Measurements from ENCODE around the gene ALB.
"Not testable (repeated sequence)": the region's sequence is repeated elsewhere in the genome, so short reads cannot be mapped to it uniquely, and the experiment has no call there.

Gene ALB

DNA sequence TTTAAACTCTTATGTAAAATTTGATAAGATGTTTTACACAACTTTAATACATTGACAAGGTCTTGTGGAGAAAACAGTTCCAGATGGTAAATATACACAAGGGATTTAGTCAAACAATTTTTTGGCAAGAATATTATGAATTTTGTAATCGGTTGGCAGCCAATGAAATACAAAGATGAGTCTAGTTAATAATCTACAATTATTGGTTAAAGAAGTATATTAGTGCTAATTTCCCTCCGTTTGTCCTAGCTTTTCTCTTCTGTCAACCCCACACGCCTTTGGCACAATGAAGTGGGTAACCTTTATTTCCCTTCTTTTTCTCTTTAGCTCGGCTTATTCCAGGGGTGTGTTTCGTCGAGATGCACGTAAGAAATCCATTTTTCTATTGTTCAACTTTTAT is at the start of gene ALB:
ALB (plus strand) TSS at position 246 of the 400 bp plus-strand sequence; CDS start at position 287, 41 bp downstream.
- no peak for DNase-seq

DNA sequence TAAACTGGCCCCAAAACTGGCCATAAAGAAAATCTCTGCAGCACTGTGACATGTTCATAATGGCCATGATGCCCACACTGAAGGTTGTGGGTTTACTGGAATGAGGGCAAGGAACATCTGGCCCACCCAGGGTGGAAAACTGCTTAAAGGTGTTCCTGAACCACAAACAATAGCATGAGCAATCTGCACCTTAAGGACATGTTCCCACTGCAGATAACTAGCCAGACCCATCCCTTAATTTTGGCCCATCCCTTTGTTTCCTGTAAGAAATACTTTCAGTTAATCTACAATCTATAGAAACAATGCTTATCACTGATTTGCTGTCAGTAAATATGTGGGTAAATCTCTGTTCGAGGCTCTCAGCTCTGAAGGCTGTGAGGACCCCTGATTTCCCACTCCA is 46.9 kb upstream of the ALB start:
- not testable (repeated sequence) for DNase-seq

DNA sequence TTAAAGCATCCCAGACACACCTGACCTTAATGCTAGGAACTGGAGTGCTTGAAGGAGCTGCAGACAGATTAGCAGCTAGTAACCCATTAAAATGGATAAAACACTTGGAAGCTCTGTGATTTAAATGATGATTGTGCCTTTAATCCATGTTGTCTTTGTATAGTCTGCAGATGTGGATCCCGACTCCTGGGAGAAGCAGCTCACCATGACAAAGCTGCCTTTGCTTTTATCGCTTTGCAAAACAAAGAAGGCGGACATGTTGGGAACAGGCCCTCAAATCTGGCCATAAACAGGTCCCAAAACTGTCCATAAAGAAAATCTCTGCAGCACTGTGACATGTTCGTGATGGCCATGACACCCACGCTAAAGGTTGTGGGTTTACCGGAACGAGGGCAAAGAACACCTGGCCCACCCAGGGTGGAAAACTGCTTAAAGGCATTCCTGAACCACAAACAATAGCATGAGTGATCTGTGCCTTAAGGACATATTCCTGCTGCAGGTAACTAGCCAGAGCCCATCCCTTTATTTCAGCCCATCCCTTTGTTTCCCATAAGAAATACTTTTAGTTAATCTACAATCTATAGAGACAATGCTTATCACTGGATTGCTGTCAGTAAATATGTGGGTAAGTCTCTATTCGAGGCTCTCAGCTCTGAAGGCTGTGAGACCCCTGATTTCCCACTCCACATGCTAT is 34.4 kb upstream of the ALB start:
- DNase-seq, result not testable (repeated sequence)

DNA sequence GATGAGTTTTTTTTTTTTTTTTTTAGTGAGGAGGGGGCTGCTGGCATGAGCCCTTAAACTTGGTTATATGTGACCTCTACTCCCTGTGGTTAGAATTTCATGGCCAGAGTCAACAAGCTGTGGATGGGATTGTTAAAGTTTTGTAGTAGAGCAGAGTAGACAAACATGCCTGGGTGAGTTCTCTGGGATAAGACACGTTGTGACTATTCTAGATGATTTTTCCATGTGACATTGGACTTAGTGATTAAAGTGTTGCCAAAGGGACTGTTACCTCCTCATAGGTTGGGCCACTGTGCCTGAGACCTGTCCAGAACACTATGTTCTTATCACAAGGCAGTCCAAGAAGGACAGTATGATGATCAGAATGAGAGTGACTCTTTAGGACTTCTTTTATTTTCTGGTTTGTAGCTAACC is 28.8 kb upstream of the ALB start:
- no peak for DNase-seq

DNA sequence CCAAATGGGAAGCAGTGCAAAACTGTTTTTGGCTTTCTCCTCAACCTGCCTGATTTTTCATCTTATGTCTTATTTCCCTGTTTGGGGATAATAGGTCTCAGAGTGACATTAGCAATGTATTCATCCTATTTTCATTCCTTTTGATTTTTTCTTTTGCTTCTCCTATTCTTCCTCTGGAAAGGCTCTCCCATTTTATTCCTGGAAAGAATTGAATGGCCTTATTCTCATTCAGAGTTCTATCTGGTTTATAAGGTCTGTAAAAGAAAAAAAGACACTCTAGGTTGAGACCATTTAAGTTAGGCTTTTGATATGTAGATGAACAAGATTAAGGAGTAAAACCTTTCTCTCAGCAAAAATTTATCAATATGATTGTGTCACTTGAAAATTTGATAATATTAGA is 27.8 kb upstream of the ALB start:
- DNase-seq, result no peak

DNA sequence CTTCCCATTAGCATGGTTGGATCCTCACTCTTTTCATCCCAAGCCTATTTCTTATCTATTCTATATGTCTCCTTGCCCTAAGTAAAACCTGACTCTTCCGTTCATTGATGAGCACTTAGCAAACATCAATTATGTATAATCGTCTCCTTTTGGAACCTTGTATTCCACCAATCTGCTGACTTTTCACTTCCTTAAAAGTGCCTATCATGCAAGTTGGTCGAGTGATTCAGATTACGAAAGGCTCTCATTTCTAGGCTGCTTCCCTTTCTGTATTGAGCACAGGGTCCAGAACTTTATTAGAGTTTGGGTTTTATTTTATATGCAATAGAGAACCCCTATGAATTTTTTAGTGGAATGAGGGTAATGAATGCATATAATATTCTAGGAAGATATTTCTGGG is 27.1 kb upstream of the ALB start:
- no peak for DNase-seq

DNA sequence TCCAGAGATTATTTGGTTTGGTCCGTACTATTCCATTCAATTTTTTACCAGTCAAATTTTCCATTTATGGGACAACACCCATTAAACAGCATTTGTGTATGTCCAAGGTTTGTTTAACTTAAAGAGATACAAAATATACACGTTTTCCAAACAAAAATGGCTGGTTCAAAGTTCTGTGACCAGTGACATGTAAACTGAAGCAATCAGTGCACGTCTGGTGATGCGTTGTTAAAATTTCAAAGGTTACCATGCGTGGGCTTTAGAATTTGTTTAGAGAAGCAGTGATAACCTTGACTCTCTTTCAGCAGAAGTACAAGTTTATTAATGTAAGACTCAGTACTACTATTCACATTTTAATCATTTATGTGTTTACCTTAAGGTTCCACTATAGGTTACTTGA is 25.2 kb upstream of the ALB start:
- no peak for DNase-seq

DNA sequence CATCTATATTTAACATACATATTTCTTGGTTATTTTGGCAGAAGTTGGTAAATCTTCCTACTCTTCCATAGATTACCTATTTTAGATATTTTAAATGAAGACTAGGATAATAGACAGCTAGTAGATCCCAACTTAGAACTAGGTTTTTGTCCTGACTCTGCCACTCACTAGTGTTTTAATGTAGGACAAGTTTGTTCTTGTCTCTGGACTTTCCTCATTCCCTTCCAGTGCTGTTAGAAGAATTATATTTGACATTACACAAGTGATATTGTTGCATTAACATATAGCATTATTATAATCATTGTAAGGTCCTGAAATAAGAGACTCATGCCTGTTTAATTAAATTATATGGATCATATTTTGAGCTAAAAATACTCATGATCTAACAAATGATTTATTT is 24.1 kb upstream of the ALB start:
- DNase-seq, result no peak

DNA sequence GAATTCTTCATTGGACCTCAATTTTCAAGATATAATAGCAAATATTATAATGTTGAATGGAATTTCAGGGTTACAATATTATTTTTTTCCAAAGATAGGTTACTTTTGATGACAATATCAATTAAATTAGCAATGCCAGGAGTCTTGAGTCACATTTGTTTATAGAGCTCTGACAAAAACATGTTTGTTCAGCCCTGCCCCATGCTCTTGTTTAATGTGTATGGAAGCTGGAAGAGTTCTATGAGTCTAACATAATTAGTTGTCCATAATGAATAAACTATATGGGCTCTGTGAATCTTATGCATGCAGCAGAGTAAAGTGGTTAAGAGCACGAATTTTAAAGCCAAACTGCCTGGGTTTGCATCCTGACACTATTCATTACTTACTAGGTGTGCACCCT is 22.9 kb upstream of the ALB start:
- no peak for DNase-seq

DNA sequence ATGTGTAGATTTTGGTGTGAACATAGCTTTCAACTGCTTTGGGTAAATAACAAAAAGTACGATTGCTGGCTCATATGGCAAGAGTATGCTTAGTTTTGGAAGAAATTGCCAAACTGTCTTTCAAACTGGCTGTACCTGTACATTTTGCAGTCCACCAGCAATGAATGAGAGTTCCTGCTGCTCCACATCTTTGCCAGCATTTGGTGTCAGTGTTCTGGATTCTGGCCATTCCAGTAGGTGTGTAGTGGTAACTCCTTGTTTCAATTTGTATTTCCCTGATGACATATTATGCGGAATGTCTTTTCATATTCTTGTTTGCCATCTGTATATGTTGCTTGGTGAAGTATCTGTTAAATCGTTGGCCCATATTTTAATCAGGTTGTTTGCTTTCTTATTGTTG is 20.6 kb upstream of the ALB start:
- DNase-seq, result no peak

DNA sequence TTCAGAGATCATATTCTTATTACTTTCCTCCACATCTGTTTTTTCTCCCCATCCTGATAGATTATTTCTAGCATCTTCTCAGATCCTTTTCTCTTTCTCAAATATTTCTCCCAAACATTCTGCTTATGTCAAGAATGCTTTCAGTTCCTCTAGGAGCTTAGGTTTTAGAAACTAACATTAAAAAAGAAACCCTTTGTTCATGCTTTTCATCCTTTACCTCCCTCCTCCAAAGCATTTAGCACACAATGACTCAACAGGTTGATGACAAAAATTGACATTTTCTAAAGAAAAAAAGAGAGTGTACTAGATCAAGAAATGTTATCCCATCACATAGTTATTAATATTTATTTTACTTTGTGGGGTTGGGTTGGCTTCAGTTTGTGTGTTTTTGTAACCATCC is 16.5 kb upstream of the ALB start:
- no peak for DNase-seq

DNA sequence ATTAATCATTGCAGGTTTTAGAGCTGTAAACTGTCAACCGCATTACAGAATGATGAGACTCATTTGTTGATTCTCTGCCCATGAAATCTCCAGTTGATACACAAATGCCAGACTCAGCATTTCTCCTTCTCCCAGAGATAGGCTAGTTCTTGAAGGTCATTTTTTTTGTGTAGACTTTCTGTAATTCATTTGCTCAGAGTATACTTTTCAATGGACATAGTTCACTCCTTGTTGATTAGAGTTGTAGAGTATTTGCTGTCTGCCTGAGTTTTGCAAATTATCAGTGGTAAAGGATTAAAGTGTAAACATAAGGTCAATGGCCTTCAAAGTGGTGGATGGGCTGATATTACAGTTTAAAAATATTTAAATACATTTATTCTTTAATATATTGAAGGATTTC is 15.2 kb upstream of the ALB start:
- DNase-seq, result no peak

DNA sequence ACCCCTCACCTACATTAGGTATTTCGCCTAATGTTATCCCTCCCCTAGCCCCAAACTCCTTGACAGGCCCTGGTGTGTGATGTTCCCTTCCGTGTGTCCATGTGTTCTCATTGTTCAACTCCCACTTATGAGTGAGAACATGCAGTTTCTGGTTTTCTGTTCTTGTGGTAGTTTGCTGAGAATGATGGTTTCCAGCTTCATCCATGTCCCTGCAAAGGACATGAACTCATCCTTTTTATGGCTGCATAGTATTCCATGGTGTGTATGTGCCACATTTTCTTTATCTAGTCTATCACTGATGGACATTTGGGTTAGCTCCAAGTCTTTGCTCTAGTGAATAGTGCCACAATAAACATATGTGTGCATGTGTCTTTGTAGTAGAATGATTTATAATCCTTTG is 14.4 kb upstream of the ALB start:
- DNase-seq, result not testable (repeated sequence)

DNA sequence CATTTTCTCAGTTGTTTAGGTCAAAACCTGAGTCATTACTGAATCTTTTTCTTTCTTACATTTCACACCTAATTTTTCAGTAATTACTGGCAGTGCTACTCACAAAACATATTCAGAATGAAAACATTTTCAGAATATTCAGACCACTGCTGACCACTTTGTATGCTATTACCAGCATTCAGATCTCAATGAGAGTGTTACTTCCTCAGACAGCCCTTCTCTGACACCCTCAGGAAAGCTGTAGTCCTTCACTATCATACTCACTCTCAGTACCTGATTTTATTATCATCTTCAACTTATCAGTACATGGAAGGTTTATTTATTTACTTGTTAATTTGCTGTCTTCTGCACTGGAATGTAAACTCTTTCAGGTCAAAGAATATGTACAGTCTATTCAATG is 12.3 kb upstream of the ALB start:
- DNase-seq, result no peak

DNA sequence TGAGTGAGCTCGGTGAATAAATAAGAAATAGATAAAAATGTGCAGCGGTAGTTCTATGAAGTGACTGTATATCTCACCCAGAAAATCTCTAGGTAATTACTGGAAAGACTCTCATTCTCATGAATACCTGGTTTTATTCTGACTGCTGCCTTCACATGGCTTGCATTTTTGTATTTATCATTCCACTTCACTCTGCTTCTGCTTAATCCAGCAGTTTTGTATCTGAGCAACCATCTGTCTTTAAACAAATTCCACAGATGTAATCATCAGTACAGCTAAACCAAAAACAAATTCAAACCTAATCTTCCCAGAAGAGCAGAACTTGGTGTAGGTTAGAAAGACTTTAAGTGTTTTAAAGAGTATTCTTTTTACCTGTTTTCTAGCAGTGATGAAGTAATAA is 11.2 kb upstream of the ALB start:
- no peak for DNase-seq

DNA sequence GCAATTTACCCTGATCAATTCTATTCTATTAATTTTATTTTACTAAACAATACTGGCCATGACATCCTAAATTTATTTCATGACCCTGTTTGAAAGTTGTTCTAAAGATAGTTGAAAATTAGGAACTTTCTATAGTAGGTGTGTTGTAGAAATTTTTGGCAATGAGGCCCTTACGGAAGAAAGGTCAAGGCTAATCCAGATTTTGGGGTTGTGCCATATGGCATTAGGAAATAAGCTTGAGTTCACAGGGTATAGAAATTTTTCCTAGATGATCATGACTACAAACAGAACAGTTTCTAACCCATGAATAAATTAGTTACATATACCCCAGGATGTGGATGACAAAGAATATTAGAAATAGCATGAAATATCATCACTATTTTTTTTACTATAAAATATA is 7.8 kb upstream of the ALB start:
- no peak for DNase-seq

DNA sequence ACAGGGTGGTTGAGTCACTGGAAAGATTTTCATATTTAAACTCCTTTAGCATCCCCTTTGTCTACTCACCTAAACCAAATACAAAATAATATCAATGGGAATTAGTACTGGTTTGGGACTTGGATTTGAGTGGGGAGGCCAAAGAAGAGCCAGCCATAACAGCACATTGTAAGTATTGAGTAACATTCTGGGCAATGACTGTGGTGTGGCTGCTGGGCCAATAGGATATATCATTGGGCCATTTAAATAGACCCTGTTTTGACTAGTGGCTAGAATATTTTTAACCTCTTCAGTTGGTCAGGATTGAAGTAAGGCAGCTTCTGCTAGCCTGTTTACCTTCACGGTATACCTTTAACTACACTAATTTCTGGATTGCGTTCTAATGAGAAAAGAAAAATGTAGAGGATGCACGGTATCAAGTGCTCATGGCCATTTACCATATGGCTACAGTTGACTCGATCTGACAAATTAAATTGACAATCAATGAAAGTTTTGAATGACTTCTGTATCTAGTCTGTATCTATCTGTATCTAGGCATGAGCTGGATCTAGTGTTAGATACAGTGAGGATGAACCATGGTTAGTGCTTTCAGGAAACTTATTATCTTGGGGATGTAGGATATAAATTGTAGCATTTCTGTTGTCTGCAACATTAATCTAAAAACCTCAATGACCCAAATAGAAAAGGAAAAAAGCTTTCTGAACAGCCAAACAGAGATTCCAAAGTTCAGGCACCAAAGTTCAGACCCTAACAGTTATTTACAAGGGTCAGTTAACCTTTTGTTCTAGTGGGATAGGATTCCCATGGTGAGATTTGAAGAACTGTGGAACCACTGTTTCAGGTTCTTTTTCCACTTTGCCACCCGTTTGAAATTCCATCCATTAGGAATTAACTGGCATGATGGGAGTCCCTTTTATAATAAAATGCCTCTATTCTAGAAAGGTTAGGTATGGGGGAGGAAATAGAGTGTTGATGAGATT is 6.8 kb upstream of the ALB start:
- DNase-seq, result no peak

DNA sequence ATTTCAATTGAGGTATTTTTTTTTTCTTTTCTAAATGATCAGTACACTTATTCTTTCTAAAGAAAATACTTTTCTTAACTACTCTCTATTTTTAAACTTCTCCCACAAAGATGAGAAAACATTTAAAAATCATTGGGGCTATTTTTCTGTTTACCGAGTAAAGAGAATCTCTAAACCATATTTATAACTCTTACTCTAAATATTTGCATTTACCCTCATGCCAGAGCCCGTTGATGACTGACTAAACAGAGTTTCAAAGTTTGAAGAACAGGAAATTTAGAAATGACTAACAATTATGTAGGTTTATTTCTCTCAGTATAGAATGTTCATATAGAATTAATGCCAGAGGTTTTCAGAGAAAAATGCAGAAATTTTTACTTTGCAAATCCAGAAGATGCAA is 2.7 kb upstream of the ALB start:
- no peak for DNase-seq

DNA sequence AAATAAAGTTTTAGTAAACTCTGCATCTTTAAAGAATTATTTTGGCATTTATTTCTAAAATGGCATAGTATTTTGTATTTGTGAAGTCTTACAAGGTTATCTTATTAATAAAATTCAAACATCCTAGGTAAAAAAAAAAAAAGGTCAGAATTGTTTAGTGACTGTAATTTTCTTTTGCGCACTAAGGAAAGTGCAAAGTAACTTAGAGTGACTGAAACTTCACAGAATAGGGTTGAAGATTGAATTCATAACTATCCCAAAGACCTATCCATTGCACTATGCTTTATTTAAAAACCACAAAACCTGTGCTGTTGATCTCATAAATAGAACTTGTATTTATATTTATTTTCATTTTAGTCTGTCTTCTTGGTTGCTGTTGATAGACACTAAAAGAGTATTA is 370 bp downstream of the ALB start:
- DNase-seq, result no peak

DNA sequence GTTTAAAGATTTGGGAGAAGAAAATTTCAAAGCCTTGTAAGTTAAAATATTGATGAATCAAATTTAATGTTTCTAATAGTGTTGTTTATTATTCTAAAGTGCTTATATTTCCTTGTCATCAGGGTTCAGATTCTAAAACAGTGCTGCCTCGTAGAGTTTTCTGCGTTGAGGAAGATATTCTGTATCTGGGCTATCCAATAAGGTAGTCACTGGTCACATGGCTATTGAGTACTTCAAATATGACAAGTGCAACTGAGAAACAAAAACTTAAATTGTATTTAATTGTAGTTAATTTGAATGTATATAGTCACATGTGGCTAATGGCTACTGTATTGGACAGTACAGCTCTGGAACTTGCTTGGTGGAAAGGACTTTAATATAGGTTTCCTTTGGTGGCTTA is 1.1 kb downstream of the ALB start:
- no peak for DNase-seq

DNA sequence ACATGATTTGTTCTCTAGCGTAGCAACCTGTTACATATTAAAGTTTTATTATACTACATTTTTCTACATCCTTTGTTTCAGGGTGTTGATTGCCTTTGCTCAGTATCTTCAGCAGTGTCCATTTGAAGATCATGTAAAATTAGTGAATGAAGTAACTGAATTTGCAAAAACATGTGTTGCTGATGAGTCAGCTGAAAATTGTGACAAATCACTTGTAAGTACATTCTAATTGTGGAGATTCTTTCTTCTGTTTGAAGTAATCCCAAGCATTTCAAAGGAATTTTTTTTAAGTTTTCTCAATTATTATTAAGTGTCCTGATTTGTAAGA is 2.4 kb downstream of the ALB start:
- DNase-seq, result no peak

DNA sequence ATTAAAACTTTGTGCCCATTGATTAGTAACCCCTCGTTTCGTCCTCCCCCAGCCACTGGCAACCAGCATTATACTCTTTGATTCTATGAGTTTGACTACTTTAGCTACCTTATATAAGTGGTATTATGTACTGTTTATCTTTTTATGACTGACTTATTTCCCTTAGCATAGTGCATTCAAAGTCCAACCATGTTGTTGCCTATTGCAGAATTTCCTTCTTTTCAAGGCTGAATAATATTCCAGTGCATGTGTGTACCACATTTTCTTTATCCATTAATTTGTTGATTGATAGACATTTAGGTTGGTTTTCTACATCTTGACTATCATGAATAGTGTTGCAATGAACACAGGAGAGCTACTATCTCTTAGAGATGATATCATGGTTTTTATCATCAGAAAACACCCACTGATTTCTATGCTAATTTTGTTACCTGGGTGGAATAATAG is 3.2 kb downstream of the ALB start:
- DNase-seq, result no peak

DNA sequence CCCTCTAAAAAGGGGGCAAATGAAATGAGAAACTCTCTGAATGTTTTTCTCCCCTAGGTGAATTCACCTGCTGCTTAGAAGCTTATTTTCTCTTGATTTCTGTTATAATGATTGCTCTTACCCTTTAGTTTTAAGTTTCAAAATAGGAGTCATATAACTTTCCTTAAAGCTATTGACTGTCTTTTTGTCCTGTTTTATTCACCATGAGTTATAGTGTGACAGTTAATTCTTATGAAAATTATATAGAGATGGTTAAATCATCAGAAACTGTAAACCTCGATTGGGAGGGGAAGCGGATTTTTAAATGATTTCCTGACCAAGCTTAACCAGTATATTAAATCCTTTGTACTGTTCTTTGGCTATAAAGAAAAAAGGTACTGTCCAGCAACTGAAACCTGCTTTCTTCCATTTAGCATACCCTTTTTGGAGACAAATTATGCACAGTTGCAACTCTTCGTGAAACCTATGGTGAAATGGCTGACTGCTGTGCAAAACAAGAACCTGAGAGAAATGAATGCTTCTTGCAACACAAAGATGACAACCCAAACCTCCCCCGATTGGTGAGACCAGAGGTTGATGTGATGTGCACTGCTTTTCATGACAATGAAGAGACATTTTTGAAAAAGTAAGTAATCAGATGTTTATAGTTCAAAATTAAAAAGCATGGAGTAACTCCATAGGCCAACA is 4.2 kb downstream of the ALB start:
- DNase-seq, result no peak

Measured in activated gamma-delta T cell treated with Interleukin-2 at 50 U/mL for 16 hours (primary cell).